Stimulated activated CD8-positive, alpha-beta memory T cell treated with anti-CD3 and anti-CD28 coated beads, Interleukin-4, amount 100 ng/mL, for 24 hours (primary cell): Measurements from ENCODE around the gene EYA2.

Source experiments
- DNase-seq: peaks from one replicate; pipeline ENCODE4 v3.0.0-alpha.2; 2020; ENCODE audit warnings: low read depth

Gene EYA2

DNA sequence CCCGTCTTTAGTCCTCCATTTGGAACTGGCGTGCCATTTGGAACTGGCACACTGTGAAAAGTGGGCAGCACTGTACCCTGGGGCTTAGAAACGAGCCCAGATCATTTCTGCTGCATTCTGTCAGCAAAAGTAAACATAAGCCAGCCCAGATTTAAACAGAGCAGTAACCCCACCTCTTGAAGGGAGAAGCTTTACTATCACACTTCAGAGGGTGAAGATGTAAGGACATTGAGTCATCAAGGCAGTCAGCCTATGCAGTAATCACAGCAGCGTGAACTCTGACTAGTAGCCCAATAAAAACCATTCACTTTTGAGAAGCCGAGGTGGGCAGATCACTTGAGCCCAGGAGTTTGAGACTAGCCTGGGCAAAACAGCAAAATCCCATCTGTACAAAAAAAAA is 216.9 kb downstream of the EYA2 start:
- DNase-seq: no peak

DNA sequence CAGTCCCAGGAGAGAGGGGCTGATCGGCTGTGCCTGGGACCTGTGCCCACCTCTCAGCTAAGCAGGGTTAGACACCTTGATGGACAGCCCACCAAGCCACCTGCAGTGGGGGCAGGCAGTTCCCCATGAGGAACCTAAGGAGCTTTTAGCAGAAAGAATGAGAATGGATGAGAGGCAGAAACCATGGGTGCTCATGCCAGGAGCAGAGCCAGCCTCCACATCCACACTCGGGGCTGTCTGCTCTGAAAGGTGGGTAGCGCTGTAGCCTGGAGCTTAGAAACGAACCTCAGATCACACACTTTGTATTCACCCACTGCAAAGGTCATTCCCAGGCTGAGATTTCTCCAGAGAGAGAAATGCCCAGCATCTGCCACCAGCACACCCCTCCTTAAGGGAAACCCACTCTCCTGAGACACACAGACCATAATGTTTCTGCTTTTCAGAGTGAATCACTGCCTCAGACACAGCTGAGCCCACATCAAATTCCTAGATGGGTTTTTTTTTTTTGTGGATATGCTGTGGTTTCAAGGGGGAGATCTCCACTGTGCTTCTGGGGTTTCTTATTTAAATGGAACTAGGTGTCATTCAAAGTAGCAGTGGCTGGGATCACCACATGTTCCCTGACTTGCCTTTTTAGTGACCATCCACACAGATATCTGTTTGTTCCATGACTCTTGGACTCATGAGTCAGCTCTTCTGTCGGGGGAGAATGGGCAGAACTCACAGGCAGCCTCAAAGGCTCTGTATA is 218.9 kb downstream of the EYA2 start:
- no peak for DNase-seq

DNA sequence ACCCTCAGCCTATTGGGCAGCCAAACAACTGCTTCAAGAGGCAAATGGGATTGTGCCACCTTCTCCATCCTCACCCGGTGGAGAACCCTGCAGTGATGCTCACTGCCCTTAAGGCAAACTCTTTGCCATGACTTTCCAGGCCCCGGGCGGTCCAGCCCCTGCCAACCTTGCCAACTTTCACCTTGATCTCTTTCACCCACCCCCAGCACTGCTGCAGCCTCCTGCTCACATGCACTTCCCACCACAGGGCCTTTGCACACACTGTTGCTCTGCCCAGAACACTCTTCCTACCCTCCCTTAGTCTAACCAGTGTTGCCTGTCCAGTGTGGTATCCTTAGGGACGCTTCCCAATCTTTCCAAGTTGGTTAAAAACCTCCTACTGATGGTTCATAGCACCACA is 221.1 kb downstream of the EYA2 start:
- no peak for DNase-seq

DNA sequence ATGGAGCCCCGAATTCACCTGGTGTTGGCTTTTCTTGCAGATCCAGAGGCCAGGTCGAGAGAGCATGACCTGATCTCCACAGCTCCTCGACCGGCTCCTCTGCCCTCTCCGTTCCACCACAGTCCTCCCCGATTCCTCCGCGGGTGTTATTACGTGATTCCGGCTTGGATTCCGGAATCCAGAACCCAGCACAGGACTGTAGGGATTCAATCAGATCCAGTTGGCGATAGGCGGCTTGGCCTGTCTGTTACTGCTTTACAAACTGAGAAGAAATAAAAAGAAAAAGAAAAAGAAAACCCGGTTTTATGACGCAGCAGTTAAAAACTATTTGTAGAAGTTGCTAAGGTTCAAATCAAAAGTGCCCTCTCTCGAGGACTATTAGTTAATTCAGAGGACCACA is 222.7 kb downstream of the EYA2 start:
- no peak for DNase-seq

DNA sequence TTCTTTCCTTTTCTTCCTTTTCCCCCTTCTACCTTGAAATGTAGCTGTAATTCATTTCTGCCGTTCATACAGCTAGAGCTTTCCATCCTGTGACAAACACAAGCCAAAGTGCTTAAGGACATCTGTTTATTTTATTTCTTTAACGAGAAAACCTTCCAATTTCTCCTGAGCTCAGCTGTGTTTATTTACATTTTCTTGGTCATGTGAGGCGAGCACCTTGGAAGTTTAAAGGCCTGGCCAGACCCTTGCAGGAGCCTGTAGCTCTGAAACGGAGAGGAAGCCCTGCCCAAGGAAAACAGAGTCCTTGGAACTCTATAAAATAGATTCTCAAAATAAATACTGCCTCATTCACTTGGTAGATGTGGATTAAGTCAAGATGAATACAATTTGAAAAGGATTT is 223.1 kb downstream of the EYA2 start:
- DNase-seq: no peak

DNA sequence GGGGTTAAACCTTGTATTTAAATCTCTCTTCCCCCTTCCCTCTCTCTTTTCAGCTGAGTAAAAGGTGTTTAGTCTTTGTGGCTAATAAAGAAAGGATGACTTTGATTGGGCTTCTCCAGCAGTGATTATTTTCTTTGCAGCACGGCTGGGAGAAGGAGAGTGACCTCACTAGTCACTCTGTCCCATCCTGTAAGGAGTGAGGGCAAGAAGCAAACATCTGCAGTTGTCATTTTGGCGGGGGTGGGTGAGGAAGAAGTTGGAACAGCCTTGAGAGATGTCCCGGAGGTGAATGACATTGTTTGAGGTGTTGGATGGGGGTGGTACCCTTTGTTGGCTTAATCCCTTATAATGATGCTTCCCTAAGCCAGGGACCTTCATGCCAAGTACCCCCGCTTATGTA is 223.6 kb downstream of the EYA2 start:
- no peak for DNase-seq

DNA sequence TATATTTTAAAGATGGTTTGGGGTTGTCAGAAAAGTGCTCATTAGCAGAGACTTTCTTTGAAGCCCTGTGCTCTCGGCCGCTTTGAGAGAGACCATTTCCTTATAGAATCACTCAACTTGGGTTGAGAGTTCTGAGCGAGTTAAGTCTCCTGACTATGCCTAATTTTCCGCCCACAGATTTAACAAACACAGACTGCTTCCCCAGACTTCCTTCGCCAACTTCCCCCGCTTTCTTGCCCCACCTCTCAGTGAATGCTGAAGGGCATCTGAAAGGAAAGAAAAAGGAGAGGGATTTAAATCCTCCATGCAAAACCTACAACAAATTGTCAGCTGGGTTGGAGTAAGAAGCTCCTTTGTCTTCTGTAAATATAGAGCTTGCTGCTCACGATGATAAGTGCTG is 224.0 kb downstream of the EYA2 start:
- no peak for DNase-seq

DNA sequence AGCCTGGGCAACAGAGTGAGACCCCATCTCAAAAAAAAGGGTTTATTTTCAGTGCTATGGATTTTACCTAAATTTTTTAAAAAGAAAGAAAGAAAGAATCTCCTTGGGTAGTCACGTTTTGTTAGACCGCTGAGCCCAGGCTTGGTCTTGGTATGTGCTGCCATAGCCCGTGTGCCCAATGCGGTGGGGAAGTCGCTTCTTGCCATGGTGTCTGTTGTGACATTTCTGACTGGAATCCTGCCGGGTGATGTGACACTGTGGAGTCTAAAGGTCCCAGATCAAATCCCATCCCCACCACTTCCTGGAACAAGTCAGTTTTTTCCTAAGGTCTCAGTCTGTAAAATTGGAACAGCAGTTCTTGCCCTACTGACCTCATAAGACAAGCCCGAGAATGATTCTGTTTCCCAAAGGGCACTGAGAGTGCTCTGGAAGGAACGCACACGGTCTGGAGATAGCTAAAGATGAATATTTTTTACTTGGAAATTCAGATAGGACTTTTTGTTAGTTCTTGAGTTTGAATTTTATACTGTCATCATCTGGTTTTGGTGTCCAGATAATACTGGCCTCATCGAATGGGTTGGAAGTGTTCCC is 225.8 kb downstream of the EYA2 start:
- no peak for DNase-seq

DNA sequence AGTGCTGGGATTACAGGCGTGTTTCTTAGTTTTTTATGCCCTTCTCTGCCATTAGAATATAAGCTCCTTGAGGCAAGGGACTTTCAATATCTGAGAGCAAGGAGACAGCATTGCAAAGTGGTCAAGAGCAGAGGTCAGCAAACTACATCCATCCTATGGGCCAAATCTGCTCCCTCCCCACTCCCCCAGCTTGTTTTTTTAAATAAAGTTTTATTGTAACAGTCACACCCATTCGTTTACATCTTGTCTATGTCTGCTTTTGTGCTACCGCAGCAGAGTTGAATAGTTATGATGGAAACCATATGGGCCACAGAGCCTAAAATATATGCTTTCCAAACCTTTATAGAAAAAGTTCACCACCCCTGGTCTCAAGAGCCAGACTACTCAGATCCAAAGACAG is 227.9 kb downstream of the EYA2 start:
- no peak for DNase-seq

DNA sequence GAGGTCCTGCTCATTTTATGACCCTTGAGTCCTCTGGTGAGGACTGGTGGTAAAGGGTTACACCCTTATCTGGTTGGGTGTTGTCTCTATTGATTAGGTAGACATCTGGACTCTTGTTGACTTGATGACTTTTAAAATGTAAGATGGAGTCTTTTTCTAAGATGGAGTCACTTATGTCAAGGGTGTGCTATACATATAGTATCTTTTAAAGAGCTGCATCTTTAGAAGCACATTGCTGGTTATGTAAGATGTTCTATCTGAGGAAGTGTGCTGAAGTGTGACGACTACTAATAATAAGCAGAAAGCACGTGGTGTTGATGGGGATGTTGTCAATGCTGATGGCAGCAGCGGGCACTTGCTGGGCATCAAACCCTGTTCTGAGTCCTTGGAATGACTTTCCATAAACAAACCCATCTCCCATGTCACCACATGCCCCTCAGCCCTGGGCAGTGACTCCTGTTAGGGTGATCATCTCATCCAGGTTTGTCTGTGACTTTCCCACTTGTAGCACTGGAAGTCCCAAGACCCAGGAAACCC is 229.6 kb downstream of the EYA2 start:
- no peak for DNase-seq

DNA sequence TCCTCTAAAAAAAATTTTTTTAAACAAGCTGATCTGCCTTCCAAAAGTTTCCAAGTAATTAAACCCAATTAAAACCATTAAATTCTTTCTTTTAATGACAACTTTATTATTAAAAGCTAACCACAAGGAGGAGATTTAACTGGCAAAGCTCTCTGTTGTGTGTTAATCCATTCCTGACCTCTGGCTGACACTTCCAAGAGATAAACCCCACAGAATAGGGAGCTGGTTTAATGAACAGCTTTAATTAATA is 230.8 kb downstream of the EYA2 start:
- DNase-seq: no peak

DNA sequence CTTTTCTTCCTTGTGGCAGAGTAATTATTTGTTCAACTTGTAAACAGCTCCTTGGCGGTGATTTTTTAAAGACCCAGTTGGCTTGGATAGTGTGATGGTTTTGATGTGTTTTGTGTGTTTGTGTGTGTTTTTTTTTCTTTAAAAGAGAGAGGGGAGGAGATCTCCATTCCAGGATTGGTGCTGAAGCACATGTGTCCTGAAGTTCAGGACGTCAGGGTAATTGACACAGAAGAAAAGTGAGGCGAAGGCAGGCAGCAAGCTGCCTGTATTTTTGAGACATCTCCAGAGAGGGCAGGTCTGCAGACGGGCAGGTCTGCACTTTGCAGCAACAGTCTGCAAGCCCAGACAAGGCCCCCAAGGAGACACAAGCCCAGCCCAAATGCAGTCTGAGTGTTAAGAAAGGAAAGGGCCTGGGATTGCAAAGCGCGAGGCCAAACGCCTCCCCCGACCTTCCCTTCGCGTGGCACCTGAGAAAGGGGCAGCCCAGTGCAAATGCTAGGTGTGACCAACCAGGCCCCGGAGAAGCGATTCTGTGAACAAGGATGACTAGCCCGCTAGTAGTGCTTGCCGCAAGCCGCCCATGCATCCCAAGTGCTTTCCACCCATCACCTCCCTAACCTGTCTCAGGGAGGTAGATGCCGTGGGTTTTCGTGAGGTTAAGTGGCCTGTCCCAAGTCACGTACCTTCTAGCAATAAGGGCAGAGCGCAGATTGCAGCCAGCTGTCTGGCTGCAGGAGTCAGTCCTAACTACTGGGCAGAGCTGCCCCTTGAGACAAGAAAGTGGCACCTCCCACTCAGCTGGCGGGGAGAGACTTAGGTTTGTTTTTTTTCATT is 231.3 kb downstream of the EYA2 start:
- no peak for DNase-seq

DNA sequence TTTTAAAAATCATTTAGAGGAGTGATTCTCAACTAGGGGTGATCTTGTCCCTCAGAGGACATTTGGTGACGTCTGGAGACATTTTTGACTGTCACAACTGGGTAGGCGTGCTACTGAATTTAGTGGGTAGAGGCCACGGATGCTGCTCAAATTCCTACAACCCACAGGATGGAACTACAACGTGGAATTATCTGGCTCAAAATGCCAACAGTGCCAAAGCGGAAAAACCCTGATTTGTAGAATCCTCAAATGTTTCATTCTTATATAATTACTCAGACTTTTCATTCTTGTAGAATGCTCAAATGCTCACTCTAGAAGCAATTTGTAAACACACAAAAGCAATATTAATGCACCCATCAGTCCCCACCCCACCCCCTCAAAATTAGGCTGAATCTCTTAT is 232.1 kb downstream of the EYA2 start:
- no peak for DNase-seq

DNA sequence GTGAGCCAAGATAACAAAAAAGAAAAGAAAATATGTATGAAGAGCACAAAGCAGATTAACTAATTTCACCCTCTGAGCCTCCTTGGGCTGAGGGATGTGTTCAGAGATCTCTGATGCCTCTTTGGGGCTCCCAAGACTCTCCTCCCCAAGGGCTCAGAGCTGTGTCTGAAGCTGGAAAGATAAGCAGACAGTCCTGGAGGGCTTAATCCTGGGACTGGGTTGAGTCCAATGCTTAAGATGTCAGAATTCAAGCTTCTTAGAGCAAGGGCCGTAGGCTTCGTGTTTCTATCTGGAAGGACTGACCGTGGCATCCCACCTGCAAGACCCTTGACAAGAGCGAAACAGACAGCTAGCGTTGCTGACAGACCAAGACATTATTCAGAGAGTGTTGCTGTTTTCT is 232.9 kb downstream of the EYA2 start:
- no peak for DNase-seq

DNA sequence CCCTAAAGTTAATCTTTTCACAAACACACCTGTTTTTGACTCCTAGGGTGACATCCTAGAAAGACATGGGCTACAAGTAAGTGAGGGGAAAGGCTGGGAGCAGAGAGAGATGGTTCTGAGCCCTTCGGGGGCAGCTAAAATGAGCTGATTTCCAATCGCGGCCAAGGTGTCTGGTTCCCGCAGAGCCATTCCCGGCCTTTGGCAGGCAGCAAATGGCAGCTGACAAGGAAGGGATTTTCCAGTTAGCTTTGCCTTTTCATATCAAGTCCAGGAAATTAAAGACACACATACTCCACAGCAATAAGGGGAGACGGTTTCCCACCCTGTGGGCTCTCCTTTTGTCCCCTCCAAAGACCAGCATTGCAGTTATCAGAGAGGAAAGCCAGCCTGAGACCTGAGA is 233.4 kb downstream of the EYA2 start:
- DNase-seq: no peak

DNA sequence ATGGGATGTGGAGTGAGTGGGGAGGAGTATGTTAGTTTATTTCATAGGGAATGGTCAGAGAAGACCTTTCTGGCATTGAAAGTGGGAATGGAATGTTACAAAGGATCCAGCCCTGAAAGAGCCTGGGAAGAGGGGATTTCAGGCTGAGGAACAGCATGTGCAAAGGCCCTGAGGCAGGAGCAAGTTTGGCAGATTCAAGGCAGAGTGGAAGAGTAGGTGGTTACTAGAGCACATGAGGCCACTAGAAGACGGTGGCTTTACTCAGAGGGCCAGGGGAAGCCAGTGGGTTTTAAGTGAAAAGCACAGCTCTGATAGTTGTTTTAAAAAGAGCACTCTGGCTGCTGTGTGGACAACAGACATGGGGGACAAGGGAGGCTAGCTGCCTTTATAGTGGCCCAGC is 234.7 kb downstream of the EYA2 start:
- no peak for DNase-seq

DNA sequence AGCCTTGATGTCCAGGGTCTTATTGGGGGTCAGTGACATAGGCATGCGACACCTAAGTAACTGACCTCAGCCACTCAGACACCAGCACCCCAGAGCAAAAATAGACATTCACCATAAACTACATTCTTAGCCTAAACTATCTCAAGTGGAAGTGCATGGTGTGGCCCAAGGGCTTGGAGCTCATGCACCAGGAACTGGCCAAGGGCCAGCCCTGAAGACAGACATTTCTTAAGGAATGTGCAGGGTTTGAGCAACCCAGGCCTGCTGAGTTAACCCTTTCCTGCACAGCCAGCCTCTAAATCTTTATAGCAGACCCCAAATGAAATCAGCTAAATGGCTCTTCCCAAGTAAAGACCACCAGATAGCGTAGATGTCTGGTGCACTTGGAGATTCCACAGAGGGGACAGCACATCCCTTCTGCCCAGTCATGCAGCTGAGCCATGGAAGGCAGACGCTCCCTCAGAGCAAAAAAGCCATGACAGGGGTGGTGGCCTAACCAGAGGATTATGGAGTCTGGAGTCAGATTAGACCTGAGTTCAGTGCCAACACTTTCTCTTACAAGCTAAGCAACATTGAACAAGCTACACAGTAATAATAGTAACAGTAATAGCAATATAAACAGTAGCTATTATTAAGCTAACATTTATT is 239.3 kb downstream of the EYA2 start:
- no peak for DNase-seq

DNA sequence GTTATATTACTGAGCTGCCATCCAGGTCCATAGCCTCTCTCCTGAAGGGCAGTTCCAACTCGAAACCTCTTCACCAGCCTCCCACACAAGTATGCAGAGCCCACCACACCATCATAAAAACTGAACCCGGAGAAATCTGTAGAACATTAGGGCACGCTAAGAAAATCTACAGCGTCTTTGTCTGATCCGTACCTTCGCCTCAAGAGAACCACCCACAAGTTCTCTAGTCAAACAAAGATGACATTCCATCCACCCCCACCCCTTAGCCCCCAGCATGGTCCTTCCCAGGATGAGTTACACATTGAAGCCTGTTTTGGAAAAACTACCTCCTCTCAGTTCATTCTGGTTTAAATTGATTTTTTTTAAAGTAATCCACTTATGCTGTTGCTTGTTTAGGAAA is 242.1 kb downstream of the EYA2 start:
- DNase-seq: no peak

DNA sequence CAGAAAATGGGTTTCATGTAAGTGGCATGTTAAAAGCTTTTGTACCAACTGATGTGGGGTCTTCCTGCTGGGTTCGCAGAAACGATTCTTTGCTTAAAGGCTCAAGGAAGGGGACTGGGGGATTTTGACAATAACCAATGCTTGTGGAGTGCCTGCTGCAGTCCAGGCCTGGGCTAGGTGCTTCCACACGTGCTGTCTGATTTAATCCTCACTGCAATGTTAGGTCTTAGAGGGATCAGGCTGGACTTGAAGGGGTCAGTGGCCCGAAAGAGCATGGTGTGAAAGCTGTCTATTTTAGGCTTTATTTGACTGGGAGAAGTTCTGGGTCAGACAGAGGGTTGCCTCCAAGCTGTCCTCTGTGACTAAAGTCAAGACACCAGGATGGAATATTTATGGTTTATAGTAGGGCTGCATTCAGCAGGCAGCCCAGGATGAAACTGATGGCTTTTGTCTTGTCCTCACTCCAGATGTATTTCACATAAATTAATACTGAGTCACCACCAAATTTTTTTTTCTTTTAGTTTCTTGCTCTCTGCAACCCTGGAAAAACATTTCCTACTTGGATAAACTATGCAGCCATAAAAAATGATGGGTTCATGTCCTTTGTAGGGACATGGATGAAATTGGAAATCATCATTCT is 242.7 kb downstream of the EYA2 start:
- DNase-seq: no peak

DNA sequence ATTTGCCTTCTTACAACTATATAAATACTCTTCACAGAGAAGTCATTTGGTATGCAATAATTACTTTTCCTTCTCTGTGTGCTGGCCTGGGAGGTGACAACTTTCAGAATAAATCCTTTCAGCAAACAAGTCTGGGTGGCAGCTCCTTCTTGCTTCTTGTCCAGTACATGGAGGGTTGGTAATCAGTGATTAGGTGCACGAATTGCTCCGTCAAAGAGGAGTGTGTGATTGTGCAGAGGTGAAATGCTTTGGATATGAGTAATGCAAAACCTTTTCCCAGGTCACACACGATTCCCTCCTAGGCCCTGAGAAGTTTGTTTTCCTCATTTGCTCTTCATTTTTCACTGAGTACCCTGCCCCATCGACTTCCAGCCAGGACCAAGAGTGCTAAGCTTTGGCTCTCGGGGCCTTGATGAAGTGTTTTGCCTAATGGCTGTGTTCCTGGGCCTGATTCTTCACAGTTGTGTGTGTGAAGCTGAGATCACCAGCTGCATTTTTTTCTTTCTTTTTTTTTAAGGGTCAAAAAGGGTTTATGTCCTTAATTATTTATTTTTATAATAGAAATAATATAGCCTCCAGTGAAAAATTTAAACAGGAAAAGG is 245.4 kb downstream of the EYA2 start:
- DNase-seq: no peak

DNA sequence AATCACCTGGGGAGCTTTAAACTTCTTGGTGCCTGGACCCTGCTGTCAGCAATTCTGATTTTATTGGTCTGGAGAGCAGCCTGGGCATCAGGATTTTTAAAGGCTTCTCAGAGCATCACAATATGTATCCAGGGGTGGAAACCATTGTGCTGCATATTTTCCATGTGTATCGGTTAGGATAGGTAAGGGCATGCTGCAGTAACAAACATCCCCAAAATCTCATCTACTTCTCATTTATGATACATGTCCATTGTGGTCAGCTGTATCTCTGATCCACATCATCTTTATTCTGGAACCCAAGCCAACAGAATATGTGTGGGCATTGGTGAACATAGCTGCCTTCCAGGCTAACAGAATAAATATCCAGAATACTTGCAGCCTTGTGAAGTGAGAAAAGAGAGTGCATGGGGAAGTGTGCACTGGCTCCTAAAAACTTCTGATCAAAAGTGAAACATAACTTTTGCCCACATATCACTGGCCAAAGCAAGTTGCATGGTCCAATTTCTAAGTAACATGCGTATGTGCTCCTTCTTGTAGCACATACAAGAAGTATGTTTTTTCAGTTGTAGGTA is 246.8 kb downstream of the EYA2 start:
- no peak for DNase-seq
